Gastrocnemius medialis (tissue), 4 donors: ENCODE data around the gene DCDC2C. TPM values are rescaled to one million over a fixed set of nuclear protein-coding genes. Genes with fewer than 3 reads are reported as not detected.

Experiments used
- ATAC-seq, 2 donors: fragments of 150-250 bp; one replicate each; pipeline ENCODE4 v1.9.1; 2016
- DNase-seq, 2 donors: peaks; one replicate each; pipeline ENCODE4 v3.0.0-alpha.2; 2019
- H3K27ac ChIP-seq, 4 donors: fragments of 200-600 bp; sonication (generic); 1 replicate in 1 of 4; 2 replicates in 3 of 4; pipeline ENCODE4 v1.5.1; 2016 to 2018; ENCODE audit warnings: mild to moderate bottlenecking in 2 of 4, moderate library complexity in 1 of 4
- H3K27me3 ChIP-seq, 3 donors: fragments of 200-600 bp; sonication (generic) in 2 of 3; 1 replicate in 1 of 3; 2 replicates in 2 of 3; pipeline versions ENCODE4 v1.5.1 to v1.6.0; 2016 to 2019; ENCODE audit warnings: mild to moderate bottlenecking in 1 of 3, moderate library complexity in 1 of 3
- H3K36me3 ChIP-seq, 2 donors: fragments of 200-600 bp; sonication (generic) in 1 of 2; one replicate each; pipeline ENCODE4 v1.5.1; 2017 to 2018
- H3K4me1 ChIP-seq, 2 donors: fragments of 200-600 bp; sonication (generic) in 1 of 2; one replicate each; pipeline ENCODE4 v1.5.1; 2016 to 2017; ENCODE audit warnings: mild to moderate bottlenecking in 2 of 2
- H3K4me3 ChIP-seq, 4 donors: fragments of 200-600 bp; sonication (generic) in 3 of 4; 1 replicate in 1 of 4; 2 replicates in 3 of 4; pipeline ENCODE4 v1.5.1; 2016 to 2019; ENCODE audit warnings: mild to moderate bottlenecking in 2 of 4
- H3K9me3 ChIP-seq, 3 donors: fragments of 200-600 bp; sonication (generic) in 2 of 3; 1 replicate in 1 of 3; 2 replicates in 2 of 3; pipeline ENCODE4 v1.5.1; 2016 to 2019
- POLR2A ChIP-seq, 2 donors: fragments of 450-650 bp; IDR thresholded peaks; one replicate each; pipeline ENCODE4 v1.6.1; 2017; ENCODE audit warnings: antibody characterized with exemption in 2 of 2, mild to moderate bottlenecking in 2 of 2, moderate library complexity in 2 of 2
- in situ Hi-C, 4 donors: fragments of 200-750 bp; cut with MboI; loops; one replicate each; pipeline versions ENCODE4 v1.15.0 to v1.8.0; 2017; ENCODE audit warnings: low sequenced_read_pairs in 4 of 4
- intact Hi-C: fragments of 100-400 bp; cut with DNase I; formaldehyde crosslinking; loops from one replicate; pipeline ENCODE4 v1.15.1; 2023; ENCODE audit warnings: low total_unique reads
- total RNA-seq, 4 donors: library from RNA; depleted of rRNA; stranded (reverse); fragments of >200 nt; gene quantifications; one replicate each; pipeline versions ENCODE4 v1.1.0 to v1.2.3, GENCODE V29; 2016
- TF ChIP-seq, protein P1 (sequence below), 5 experiments: fragments of 450-650 bp in 3 of 5; fragments of 200-600 bp in 2 of 5; sonication (generic) in 2 of 5; IDR thresholded peaks in 4 of 5; conservative IDR thresholded peaks in 1 of 5; 1 replicate in 4 of 5; 2 replicates in 1 of 5; pipeline ENCODE4 v1.5.1; 2016 to 2019; ENCODE audit warnings: antibody characterized with exemption in 5 of 5, mild to moderate bottlenecking in 3 of 5, moderate library complexity in 3 of 5

DCDC2C gene
- total RNA-seq, 4 donors from 2014 or later: not detected

- Histone ChIP-seq H3K9me3 (no peaks in the 10 kb centered on the region), H3K27me3 (no peaks in the 10 kb centered on the region), H3K4me3 (no peak overlapping the region), H3K4me1 (no peaks in the 10 kb centered on the region), H3K36me3 (no peaks in the 10 kb centered on the region), H3K27ac (no peak overlapping the region)
- no peak for ATAC-seq
- intact Hi-C loops: no loop called here
- no peak for DNase-seq
- TF ChIP-seq, protein P1, sequence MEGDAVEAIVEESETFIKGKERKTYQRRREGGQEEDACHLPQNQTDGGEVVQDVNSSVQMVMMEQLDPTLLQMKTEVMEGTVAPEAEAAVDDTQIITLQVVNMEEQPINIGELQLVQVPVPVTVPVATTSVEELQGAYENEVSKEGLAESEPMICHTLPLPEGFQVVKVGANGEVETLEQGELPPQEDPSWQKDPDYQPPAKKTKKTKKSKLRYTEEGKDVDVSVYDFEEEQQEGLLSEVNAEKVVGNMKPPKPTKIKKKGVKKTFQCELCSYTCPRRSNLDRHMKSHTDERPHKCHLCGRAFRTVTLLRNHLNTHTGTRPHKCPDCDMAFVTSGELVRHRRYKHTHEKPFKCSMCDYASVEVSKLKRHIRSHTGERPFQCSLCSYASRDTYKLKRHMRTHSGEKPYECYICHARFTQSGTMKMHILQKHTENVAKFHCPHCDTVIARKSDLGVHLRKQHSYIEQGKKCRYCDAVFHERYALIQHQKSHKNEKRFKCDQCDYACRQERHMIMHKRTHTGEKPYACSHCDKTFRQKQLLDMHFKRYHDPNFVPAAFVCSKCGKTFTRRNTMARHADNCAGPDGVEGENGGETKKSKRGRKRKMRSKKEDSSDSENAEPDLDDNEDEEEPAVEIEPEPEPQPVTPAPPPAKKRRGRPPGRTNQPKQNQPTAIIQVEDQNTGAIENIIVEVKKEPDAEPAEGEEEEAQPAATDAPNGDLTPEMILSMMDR (IDR thresholded peaks at IDR 0.05 in 4 of 5, conservative IDR thresholded peaks at IDR 0.05 in 1 of 5): no peak
- TF ChIP-seq POLR2A (IDR thresholded peaks at IDR 0.05): no peak
- in situ Hi-C loops: no loop called here
Measured at GRCh38 chr2:3670941-3671340, 32.4 kb upstream of the DCDC2C start.

DNA sequence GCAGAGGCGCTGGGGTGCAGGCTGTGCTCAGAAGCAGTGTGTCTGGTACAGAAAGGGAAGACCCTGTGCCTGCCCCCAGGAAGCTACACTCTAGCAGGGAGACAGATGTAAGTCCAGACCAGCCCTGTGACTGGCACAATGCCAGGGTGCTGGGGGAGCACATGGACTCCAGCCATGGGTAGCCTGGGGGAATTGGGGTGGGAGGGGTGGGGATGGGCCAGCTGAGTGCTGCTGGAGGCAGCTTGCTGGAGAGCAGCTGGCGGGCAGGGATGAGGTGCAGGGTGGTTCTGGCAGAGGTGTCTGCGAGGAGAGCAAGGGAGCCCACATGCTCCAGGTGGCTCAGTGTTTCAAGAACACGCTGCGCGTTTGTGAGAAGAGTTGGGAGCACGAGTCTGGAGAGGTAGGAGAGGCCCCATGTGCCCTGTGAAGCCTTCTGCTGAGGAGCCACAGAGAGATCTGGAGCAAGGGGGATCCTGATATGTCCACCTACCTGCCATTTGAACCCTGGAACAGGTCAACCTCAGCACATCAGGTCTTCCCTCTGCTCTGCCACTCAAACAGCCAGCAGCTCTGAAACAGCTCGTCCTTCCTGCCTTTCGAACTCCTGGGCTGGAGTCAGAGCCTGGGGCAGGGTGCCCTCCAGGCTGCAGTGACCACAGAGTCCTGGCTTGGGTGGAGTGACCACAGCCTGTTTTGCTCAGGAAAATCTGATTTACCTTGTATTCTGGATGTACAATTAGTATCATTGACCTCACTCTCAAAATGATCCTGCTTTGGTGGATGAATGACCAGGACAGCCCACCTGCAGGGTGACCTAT lies 30.3 kb upstream of the DCDC2C start:
- Histone ChIP-seq H3K27me3 (no peaks in the 10 kb centered on the region), H3K27ac (no peak overlapping the region), H3K4me3 (no peak overlapping the region), H3K36me3 (no peaks in the 10 kb centered on the region), H3K9me3 (no peaks in the 10 kb centered on the region), H3K4me1 (no peaks in the 10 kb centered on the region)
- intact Hi-C loops (no loop called here), in situ Hi-C loops (no loop called here)
- no peak for ATAC-seq
- TF ChIP-seq POLR2A (IDR thresholded peaks at IDR 0.05): no peak
- TF ChIP-seq, protein P1 (IDR thresholded peaks at IDR 0.05 in 4 of 5, conservative IDR thresholded peaks at IDR 0.05 in 1 of 5): no peak
- no peak for DNase-seq

GRCh38 chr2:3674066-3674845 lies 29.1 kb upstream of the DCDC2C start:
- TF ChIP-seq, protein P1 (IDR thresholded peaks at IDR 0.05 in 4 of 5, conservative IDR thresholded peaks at IDR 0.05 in 1 of 5): no peak
- no peak for TF ChIP-seq POLR2A (IDR thresholded peaks at IDR 0.05)
- H3K27me3 ChIP-seq: no peaks in the 10 kb centered on the region
- no peak for DNase-seq

DNA sequence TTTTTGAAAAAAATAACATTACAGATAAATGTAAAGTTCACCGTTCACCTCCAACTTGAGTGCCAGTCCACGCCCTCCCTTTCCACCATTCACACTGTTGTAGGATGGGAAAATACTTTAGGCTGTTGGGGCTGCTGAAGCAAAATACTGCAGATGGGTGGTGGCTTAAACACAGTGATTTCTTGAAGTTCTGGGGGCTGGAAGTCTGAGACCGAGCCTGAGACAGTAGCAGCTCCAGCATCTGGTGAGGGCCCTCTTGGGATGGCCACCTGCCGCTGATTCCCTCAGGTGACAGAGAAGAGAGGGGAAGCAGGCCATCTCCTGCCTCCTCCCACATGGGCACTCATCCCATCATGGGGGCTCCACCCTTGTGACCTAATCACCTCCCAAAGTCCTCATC lies 27.7 kb upstream of the DCDC2C start:
- Histone ChIP-seq H3K36me3 (no peaks in the 10 kb centered on the region), H3K27me3 (no peaks in the 10 kb centered on the region), H3K4me1 (no peaks in the 10 kb centered on the region), H3K9me3 (no peaks in the 10 kb centered on the region), H3K27ac (no peak overlapping the region), H3K4me3 (no peak overlapping the region)
- TF ChIP-seq, protein P1 (IDR thresholded peaks at IDR 0.05 in 4 of 5, conservative IDR thresholded peaks at IDR 0.05 in 1 of 5): no peak
- TF ChIP-seq POLR2A (IDR thresholded peaks at IDR 0.05): no peak
- in situ Hi-C loops (no loop called here), intact Hi-C loops (no loop called here)
- DNase-seq (no peak), ATAC-seq (no peak)

More at GRCh38 chr2:3674066-3674845, 29.1 kb upstream of the DCDC2C start:
- no peak overlapping the region for H3K27ac ChIP-seq
- no peak for ATAC-seq
- intact Hi-C loops (no loop called here), in situ Hi-C loops (no loop called here)
- H3K9me3 ChIP-seq: no peaks in the 10 kb centered on the region
- no peaks in the 10 kb centered on the region for H3K4me1 ChIP-seq
- H3K4me3 ChIP-seq: no peak overlapping the region
- no peaks in the 10 kb centered on the region for H3K36me3 ChIP-seq
